GM18867 (cell line): ENCODE data around the gene KCNQ1.

Experiments used
- ATAC-seq: cut with Tn5 transposase; IDR thresholded peaks from one replicate; pipeline ENCODE4 v1.9.1; 2021; ENCODE audit warnings: mild to moderate bottlenecking, moderate library complexity; ENCODE audit not compliant: unreplicated experiment

The KCNQ1 gene

GRCh38 chr11:2410616-2411015, 34.2 kb upstream of the KCNQ1 start:
- no peak for ATAC-seq

- ATAC-seq = no peak
These were observed 33.1 kb upstream of the KCNQ1 start for GRCh38 chr11:2411446-2412305.

GRCh38 chr11:2412323-2412722, 32.5 kb upstream of the KCNQ1 start:
- ATAC-seq = no peak

- ATAC-seq = no peak
These were observed 30.8 kb upstream of the KCNQ1 start for GRCh38 chr11:2413742-2414579.

GRCh38 chr11:2414616-2415015, 30.2 kb upstream of the KCNQ1 start:
- ATAC-seq = no peak

GRCh38 chr11:2415171-2415570, 29.6 kb upstream of the KCNQ1 start:
- ATAC-seq = no peak

GRCh38 chr11:2415601-2416380, 29.0 kb upstream of the KCNQ1 start:
- ATAC-seq = no peak

- no peak for ATAC-seq
These were observed 28.0 kb upstream of the KCNQ1 start for GRCh38 chr11:2416765-2417164.

GRCh38 chr11:2417856-2418692, 26.7 kb upstream of the KCNQ1 start:
- ATAC-seq = no peak

- no peak for ATAC-seq
These were observed 26.0 kb upstream of the KCNQ1 start for GRCh38 chr11:2418693-2419360.

- ATAC-seq = no peak
These were observed 24.9 kb upstream of the KCNQ1 start for GRCh38 chr11:2419638-2420501.

GRCh38 chr11:2420502-2421225, 24.1 kb upstream of the KCNQ1 start:
- ATAC-seq = peak; percentile 58

- no peak for ATAC-seq
These were observed 23.4 kb upstream of the KCNQ1 start for GRCh38 chr11:2421226-2421994.

- ATAC-seq = no peak
These were observed 22.8 kb upstream of the KCNQ1 start for GRCh38 chr11:2421996-2422395.

- no peak for ATAC-seq
These were observed 22.2 kb upstream of the KCNQ1 start for GRCh38 chr11:2422461-2423156.

- no peak for ATAC-seq
These were observed 21.4 kb upstream of the KCNQ1 start for GRCh38 chr11:2423157-2424025.
